NCI-H1436 treated with DMSO at 0.1 percent for 48 hours (cell line): Measurements from ENCODE around the gene WDR6.
A peak's percentile ranks its signal among the peaks of the same experiment; 100 is the strongest.

Source experiments
- DNase-seq: peaks from one replicate; lab custom pipeline; 2025; lab: John Stamatoyannopoulos, UW

The WDR6 gene

GRCh38 chr3:49013738-49014660, 6.8 kb downstream of the WDR6 start:
- DNase-seq, result no peak

- DNase-seq, result no peak
Observed at GRCh38 chr3:49015072-49015471, 7.9 kb downstream of the WDR6 start.

GRCh38 chr3:49015765-49016164, 8.6 kb downstream of the WDR6 start:
- no peak for DNase-seq

GRCh38 chr3:49016414-49017228, 9.4 kb downstream of the WDR6 start:
- DNase-seq, result no peak

GRCh38 chr3:49017229-49017970, 10.2 kb downstream of the WDR6 start:
- DNase-seq, result no peak

GRCh38 chr3:49017971-49018706, 10.9 kb downstream of the WDR6 start, which contains the start of gene DALRD3:
Gene DALRD3, minus strand, starts transcription at chr3:49018580. Its CDS starts 16 bp downstream, at chr3:49018564.
- no peak for DNase-seq

- no peak for DNase-seq
Observed at GRCh38 chr3:49018707-49019006, 11.5 kb downstream of the WDR6 start.

GRCh38 chr3:49019941-49020329, 12.7 kb downstream of the WDR6 start:
- DNase-seq, result no peak

- DNase-seq, result no peak
Observed at GRCh38 chr3:49020330-49021212, 13.4 kb downstream of the WDR6 start.

- DNase-seq, result peak; percentile 68
Observed at GRCh38 chr3:49021213-49021812, 14.1 kb downstream of the WDR6 start.

GRCh38 chr3:49021813-49022687, 14.9 kb downstream of the WDR6 start, which contains the start of gene NDUFAF3:
Gene NDUFAF3, plus strand, starts transcription at chr3:49022121. Its CDS starts 24 bp downstream, at chr3:49022145.
- no peak for DNase-seq

GRCh38 chr3:49022688-49023171, 15.5 kb downstream of the WDR6 start:
- no peak for DNase-seq

- DNase-seq, result no peak
Observed at GRCh38 chr3:49023775-49024174, 16.6 kb downstream of the WDR6 start.

GRCh38 chr3:49024449-49024848, 17.3 kb downstream of the WDR6 start:
- no peak for DNase-seq

- no peak for DNase-seq
Observed at GRCh38 chr3:49025005-49025792, 18.0 kb downstream of the WDR6 start.

GRCh38 chr3:49025793-49026520, 18.8 kb downstream of the WDR6 start:
- DNase-seq, result no peak

- DNase-seq, result no peak
Observed at GRCh38 chr3:49026536-49026935, 19.3 kb downstream of the WDR6 start.
